OCI-LY7 (cell line): Measurements from ENCODE around the gene EEF2K.

Experiments
- EZH2phosphoT487 ChIP-seq: fragments of 200-600 bp; sonication (generic); IDR thresholded peaks from 2 replicates; pipeline ENCODE4 v1.6.1; 2018; ENCODE audit warnings: low read depth, borderline replicate concordance, mild to moderate bottlenecking, mixed run types, antibody characterized with exemption, low read length, moderate library complexity, mixed read lengths
- TF ChIP-seq, protein P1 (sequence below): fragments of 200-600 bp; sonication (generic); conservative IDR thresholded peaks from 2 replicates; pipeline ENCODE4 v1.5.1; 2014; ENCODE audit warnings: mild to moderate bottlenecking, antibody characterized with exemption, low read length, moderate library complexity, mixed read lengths

GRCh38 chr16:22210285-22210684, 4.2 kb downstream of the EEF2K start:
- TF ChIP-seq, protein P1, sequence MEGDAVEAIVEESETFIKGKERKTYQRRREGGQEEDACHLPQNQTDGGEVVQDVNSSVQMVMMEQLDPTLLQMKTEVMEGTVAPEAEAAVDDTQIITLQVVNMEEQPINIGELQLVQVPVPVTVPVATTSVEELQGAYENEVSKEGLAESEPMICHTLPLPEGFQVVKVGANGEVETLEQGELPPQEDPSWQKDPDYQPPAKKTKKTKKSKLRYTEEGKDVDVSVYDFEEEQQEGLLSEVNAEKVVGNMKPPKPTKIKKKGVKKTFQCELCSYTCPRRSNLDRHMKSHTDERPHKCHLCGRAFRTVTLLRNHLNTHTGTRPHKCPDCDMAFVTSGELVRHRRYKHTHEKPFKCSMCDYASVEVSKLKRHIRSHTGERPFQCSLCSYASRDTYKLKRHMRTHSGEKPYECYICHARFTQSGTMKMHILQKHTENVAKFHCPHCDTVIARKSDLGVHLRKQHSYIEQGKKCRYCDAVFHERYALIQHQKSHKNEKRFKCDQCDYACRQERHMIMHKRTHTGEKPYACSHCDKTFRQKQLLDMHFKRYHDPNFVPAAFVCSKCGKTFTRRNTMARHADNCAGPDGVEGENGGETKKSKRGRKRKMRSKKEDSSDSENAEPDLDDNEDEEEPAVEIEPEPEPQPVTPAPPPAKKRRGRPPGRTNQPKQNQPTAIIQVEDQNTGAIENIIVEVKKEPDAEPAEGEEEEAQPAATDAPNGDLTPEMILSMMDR: peak; percentile 52
- TF ChIP-seq EZH2phosphoT487: no peak
